ENCODE data around the gene OR4D1.
"Not testable (repeated sequence)": the region's sequence is repeated elsewhere in the genome, so short reads cannot be mapped to it uniquely, and the experiment has no call there.

OR4D1 gene

GRCh38 chr17:58147930-58148434 is at the start of gene OR4D1:
OR4D1 (plus strand) TSS chr17:58148384; CDS start chr17:58155154, 6,770 bp downstream.
- DNase-seq, result no peak

GRCh38 chr17:58100506-58100905 is 47.7 kb upstream of the OR4D1 start:
- DNase-seq, result no peak

- not testable (repeated sequence) for DNase-seq
Measured at GRCh38 chr17:58101898-58102297, 46.3 kb upstream of the OR4D1 start.

GRCh38 chr17:58105093-58105492 is 43.1 kb upstream of the OR4D1 start:
- DNase-seq, result no peak

GRCh38 chr17:58107306-58107705 is 40.9 kb upstream of the OR4D1 start:
- DNase-seq, result no peak

GRCh38 chr17:58109197-58109596 is 39.0 kb upstream of the OR4D1 start:
- DNase-seq, result no peak

GRCh38 chr17:58110012-58110411 is 38.2 kb upstream of the OR4D1 start:
- no peak for DNase-seq

GRCh38 chr17:58111676-58112075 is 36.5 kb upstream of the OR4D1 start:
- no peak for DNase-seq

- DNase-seq, result peak; percentile 56
Measured at GRCh38 chr17:58112970-58113631, 35.1 kb upstream of the OR4D1 start.

- no peak for DNase-seq
Measured at GRCh38 chr17:58113947-58114346, 34.2 kb upstream of the OR4D1 start.

- no peak for DNase-seq
Measured at GRCh38 chr17:58117382-58117781, 30.8 kb upstream of the OR4D1 start.

- no peak for DNase-seq
Measured at GRCh38 chr17:58119491-58119890, 28.7 kb upstream of the OR4D1 start.

GRCh38 chr17:58120195-58120822 is 27.9 kb upstream of the OR4D1 start:
- peak; percentile 14 for DNase-seq

- DNase-seq, result peak; percentile 43
Measured at GRCh38 chr17:58121925-58122324, 26.3 kb upstream of the OR4D1 start.

GRCh38 chr17:58127846-58128245 is 20.3 kb upstream of the OR4D1 start:
- DNase-seq, result no peak

- DNase-seq, result not testable (repeated sequence)
Measured at GRCh38 chr17:58132697-58133096, 15.5 kb upstream of the OR4D1 start.

GRCh38 chr17:58136669-58137279 is 11.4 kb upstream of the OR4D1 start:
- no peak for DNase-seq

GRCh38 chr17:58141505-58141904 is 6.7 kb upstream of the OR4D1 start:
- DNase-seq, result no peak

- not testable (repeated sequence) for DNase-seq
Measured at GRCh38 chr17:58143335-58143734, 4.8 kb upstream of the OR4D1 start.

GRCh38 chr17:58144801-58145200 is 3.4 kb upstream of the OR4D1 start:
- DNase-seq, result no peak

- DNase-seq, result no peak
Measured at GRCh38 chr17:58148609-58149008, 425 bp downstream of the OR4D1 start.

- DNase-seq, result no peak
Measured at GRCh38 chr17:58150394-58150793, 2.2 kb downstream of the OR4D1 start.

GRCh38 chr17:58153046-58153445 is 4.9 kb downstream of the OR4D1 start:
- DNase-seq, result peak; percentile 82

- no peak for DNase-seq
Measured at GRCh38 chr17:58153671-58154070, 5.5 kb downstream of the OR4D1 start.

Data from GDM1 (cell line).